GM04504 (cell line): ENCODE measurements around the gene SERTAD4.
"Not testable (repeated sequence)": the region's sequence is repeated elsewhere in the genome, so short reads cannot be mapped to it uniquely, and the experiment has no call there.

Experiments used
- DNase-seq: peaks from one replicate; pipeline ENCODE4 v3.0.0-alpha.2; 2012; ENCODE audit warnings: low read depth

The SERTAD4 gene

DNA sequence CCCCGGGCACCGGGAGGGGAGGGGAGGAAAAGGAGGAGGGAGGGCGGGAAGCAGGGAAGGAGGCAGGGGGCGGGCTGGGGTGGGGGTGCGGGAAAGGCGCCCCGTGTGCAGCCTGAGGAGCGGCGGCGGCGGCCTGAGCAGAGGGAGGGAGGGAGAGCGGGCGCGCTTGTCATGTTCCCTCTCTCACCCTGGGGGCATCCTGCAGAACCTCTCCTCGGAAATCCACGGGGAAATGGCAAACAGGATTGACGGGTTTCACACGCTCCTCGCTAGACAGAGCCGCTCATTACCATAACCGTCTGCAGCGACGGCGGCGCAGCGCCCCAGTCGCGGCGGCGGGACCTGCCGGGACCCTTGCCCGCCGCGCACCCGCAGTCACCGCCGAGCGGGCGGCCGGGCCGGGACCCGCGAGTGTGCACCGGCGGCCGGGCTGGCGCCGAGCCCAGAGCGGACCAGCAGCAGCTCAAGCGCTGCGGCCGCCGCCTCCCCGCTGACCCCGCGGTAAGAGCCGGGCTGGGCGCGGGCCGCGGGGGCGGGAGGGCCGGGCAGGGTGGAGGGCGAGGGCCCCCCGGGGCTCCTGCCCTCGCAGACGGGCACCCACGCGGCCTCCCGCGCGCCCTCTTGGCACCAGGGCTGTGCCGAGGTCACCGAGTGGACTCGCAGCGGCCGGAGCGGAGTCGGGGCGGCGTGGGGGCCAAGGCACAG is at the start of gene SERTAD4:
TSS of gene SERTAD4 (plus strand) at position 286 of the 705 bp plus-strand sequence. CDS start 5,165 bp downstream, outside the sequence.
- no peak for DNase-seq

DNA sequence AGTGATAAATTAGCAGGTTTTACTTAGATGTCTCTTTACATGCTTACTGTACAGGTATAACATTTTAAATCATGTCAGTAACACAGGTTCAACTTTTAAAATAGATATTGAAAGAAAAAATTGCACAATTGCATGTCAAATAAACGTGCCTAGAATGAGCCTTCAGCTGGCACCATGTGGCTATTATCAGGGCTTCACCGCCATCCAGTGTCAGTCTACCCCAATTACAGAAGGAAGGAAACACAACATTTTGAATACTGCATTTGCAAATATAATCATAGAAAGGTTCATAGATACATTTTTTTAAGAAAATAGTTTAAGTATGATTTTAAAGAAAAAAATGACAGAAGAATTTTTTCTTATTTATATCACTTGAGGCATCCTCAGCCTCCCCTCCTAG is 47.5 kb upstream of the SERTAD4 start:
- DNase-seq = no peak

DNA sequence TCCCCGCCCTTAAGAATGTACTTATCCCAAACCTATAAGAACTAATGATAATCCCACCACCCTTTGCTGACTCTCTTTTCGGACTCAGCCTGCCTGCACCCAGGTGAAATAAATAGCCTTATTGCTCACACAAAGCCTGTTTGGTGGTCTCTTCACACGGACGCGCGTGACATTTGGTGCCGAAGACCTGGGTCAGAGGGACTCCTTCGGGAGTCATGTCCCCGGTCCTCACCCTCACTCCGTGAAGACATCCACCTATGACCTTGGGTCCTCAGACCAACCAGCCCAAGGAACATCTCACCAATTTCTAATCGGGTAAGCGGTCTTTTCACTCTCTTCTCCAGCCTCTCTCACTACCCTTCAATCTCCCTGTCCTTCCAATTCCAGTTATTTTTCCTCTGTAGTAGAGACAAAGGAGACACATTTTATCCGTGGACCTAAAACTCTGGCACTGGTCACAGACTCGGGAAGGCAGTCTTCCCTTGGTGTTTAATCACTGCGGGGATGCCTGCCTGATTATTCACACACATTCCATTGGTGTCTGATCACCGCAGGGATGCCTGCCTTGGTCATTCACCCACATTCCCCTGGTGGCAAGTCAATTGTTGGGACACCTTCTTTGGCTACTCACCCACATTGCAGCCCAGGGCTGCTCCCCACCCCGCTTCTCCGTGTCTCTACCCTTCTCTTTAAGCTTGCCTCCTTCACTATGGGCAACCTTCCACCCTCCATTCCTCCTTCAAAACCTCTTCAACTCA is 44.6 kb upstream of the SERTAD4 start:
- peak; percentile 35 for DNase-seq

DNA sequence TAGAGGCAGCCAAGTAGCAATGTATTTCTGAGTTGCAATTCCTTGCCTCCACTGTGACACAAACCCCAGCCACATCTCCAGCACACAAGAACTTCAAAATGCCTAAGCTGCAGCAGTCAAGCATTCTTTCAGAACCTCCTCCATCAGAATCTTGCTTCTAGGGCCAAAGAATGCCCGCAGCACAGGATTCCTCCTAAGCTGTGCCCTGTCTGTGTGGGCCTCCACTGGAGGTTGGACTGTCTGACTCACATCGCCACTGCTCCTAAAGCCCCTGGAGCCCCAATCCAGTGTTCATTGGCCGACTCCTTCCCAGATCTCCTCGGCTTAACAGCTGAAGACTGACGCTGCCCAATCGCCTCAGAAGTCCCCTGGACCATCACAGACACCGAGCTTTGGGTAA is 43.2 kb upstream of the SERTAD4 start:
- DNase-seq = no peak

DNA sequence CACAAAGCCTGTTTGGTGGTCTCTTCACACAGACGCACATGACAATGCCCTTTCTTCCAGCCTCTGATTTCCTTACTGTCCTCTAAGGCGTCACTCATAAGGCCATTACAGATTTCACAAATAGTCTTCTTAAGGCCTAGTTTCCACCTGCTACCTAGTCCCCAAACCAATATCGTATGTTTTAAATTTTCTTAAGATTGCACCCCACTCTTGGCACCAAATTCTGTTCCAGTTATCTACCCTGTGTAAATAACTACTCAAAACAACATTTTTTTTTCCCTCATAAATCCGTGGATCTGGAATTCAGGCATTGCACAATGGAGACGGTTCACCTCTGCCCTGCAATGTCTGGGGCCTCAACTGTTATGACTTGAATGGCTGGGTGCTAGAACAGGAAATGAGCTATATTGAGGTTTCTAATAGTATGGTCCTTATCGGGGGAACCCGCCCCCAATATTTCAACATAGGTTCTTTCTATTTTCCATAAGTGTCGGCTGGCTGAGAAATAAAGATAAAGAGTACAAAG is 36.9 kb upstream of the SERTAD4 start:
- no peak for DNase-seq

DNA sequence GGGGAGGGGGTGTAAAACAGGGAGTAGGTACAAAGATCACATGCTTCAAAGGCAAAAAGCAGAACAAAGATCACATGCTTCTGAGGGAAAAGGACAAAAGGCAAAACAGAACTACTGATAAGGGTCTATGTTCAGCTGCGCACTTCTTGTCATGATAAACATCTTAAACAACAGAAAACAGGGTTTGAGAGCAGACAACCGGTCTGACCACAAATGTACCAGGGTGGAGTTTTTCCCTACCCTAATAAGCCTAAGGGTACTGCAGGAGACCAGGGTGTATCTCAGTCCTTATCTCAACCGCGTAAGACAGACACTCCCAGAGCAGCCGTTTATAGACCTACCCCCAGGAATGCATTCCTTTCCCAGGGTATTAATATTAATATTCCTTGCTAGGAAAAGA is 36.3 kb upstream of the SERTAD4 start:
- not testable (repeated sequence) for DNase-seq

DNA sequence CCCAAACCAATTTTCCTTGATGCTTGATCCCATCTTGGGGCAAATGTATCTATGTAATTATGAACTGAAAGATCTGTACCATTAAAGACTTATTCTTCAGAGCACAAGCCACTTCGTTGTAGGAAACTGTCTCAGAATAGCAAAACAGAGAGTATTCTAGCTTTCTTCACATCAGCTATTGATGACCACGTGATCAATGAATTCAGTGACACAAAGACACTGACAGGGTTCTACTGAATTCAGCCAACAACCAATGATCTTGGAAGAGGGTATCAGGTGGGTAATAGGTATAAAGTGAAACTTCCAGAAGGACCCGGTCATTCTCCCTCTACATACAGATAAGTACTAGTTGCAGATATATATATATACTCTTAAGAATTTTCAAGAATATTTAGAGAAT is 33.8 kb upstream of the SERTAD4 start:
- no peak for DNase-seq

DNA sequence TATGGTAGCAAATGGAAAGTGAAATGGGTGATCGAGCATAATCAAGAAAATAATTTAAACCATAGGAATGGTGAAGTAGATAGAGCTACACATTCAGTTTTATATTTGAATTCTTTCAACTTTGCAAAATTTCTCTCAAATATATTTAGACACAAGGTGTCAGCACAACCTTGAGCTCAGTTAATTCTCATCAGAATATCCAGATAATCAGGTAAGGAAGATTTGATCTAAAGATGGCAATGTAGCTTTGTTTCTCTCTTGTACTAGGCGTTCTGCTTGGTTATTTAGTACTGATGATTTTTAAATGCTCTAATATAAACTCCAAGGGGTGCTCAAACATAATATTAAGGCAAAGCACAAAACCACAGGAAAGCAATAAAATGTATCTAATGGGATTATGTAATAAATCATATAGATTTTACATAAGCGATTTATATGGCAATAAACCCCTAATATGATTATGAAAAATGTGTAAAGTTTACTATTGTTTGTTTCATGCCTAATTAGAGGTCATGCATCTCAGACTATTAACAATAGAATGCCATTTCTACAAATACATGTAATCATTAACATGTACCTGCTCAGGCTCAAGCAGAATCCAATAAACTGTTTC is 32.4 kb upstream of the SERTAD4 start:
- DNase-seq = no peak

DNA sequence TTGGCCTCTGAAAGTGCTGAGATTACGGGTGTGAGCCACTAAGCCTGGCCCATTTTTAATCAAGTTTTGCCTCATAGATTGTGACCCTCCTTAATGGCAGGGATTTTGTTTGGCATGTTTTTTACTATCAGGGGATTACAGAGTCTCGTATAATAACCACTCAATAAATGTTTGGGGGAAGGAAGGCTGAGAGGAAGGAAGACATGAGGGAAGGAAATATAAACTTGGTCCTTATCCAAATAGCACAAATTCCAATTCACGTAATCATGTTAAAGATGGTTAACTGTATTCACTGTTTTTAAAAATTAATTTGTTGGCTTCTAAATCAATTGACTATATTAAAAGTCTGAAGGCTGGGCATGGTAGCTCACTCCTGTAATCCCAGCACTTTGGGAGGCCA is 30.9 kb upstream of the SERTAD4 start:
- DNase-seq = no peak

DNA sequence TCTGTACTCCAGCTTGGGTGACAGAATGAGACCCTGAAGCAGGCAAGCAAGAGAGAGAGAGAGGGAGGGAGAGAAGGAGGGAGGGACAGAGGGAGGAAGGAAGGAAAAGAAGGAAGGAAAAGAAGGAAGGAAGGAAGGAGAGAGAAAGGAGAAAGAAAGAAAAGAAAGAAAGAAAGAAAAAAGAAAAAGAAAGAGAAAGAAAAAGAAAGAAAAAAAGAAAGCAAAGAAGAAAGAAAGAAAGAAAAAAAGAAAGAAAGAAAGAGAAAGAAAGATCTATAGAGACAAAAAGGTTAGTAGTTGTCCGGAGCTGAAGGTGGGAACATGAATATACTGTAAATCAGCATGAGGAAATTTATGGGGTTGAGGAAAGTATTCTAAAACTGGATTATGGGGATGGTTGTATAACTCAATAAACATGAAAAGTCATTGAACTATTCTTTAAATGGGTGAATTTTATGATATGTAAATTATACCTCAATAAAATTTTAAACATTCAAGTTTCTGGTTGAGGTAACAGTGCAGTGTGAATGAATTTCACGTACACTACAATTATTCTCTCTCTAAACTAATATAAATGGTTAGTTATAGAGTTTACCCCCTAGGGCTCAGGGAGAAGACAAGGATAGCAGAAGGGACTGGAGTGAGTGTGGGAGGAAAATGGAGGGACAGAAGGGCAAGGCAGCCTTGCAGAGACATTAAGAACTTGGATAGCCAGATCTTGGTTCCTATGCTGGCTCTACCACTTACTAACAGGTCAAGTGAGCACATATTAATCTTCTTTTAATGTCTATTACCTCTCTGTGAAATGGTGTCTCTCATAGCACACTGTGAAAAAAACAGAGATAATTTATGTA is 24.8 kb upstream of the SERTAD4 start:
- DNase-seq = no peak

DNA sequence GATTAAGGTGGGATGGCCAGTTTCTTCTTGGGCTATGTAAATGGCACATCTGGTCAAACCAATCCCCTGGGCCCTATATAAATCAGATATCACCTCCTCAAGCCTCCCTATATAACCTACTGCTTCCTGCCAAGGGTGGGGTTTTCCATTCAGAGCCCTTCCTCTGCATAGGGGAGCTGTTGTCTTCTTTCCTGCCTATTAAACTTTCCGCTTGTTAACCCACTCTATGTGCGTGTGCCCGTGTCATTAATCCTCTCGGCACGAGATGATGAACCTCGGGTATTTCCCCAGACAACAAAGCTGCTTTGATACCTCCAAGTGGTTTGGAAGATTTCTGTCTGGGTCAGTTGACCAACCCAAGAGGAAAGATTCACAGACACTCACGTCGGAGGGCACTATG is 19.3 kb upstream of the SERTAD4 start:
- no peak for DNase-seq

DNA sequence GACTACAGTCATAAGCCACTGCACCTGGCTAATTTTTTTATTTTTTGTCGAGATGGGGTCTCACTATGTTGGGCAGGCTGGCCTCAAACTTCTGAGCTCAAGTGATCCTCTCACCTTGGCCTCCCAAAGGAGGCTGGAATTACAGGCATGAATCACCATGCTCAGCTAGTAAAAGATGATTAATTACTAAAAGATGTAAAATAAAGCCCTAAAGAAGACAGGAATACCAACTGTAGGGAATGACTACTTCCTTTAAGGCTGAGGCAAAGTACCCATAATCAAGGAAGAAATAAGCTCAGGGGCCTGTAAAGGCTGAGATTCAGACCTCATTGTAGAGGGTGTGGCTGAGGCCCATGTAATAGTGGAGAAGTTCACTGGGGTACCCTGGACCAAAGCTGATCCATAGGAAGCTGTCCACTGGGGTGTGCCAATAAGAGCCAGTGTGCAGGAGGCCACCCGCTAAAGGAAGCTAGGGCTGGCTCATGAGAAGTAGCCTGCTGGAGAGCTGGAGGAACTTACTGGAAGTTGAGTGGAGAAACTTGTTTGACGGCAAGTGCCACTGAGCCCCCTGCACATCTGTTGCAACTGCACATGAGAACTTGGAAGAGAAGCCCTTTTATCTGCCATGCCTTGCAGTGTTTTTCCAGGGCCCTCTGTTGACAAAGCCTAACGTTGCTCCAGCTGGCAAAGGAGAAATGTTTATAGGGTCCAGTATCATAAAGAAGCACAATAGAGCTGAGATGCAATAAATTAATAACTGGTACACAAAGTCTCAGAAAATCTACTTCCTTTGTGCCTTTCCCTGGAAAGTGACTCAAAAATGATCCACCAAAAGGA is 17.8 kb upstream of the SERTAD4 start:
- DNase-seq = no peak

DNA sequence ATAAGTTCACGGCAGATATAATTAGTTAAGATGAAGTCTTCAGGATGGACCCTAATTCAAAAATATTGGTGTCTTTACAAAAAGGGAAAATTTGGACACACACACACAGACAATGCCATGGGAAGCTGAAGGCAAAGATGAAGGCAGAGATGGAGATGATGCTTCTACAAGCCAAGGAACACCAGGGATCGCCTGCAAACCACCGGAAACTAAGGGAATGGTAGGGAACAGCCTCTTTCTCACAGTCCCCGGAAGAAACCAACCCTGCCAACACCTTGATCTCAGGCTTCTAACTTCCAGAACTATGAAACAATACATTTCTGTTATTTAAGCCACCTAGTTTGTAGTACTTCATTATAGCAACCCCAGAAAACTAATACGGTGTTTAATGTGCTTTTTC is 15.1 kb upstream of the SERTAD4 start:
- no peak for DNase-seq

DNA sequence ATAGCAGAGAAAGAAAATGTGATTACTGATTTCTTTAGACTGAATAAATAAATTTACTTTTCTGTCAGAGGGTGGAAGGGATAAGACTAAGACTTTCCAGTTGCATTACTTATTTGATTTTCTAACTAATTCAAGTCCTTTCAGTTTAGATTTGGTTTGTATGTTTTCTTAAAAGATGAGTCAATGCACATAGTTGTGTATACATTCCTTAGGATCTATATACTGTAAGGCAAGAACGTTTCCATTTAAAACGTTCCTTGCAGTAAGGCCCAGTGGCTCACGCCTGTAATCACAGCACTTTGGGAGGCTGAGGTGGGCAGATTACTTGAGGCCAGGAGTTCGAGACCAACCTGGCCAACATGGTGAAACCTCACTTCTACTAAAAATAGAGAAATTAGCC is 14.5 kb upstream of the SERTAD4 start:
- DNase-seq = no peak

DNA sequence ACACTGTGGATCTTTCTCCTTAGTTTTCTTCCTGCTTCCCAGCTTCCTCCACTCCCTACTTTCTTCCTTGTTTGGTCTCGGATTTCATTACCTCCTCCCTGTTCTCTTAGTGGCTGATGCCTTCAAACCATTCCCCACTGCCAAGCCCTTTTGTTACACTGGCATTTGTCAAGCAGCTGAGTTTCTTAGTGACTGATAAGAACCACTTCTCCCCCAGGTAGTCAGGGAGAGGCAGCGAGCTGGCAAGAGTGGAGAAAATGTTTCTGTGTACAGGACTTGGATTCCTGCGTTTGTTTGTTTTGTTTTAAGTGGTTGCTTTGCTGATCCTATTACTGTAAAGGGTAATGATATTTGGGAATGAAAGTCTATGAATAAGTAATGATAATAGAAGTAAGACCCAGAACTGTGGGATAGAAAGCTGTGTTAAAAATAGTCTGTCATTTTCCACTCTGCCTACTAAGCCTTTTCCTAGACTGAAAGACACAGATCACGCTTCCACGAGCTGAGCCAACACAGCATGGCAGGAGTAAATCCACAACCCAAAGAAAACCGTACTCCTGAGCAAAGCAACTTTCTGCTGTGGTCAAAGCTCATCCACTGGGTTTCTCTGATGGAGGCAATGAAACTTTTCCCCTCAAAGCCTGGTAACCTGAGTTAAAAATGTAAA is 10.1 kb upstream of the SERTAD4 start:
- DNase-seq = no peak

DNA sequence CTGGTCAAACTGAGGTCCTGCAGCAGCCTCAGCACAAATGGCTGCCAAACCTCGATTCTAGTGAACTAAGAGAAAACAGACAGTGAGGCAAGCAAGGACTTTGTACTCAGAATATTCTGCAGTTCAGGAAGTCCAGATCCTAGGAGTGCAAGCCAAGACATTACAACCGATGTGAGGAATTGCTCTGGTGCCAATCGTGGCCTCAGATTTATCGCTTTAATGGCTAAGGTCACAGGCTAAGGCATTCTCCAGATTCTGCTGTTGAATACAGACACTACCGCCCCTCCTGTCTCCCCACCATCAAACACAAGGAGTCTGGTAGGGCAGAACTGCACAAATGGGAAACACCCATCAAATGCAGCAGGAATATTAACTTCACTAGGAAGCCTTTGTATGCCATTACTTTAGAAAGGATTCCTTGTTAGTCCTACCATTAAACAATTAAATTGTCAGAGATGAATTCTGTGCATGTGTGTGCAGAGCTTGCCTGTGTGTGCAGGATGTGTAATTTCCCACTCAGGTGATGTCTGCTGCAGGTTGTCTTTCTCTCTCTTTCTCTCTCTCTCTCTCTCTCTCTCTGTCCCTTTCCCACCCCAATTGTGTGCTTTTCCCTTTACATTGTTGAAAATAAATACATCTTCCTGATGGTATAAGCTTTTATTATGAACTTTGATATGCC is 9.2 kb upstream of the SERTAD4 start:
- DNase-seq = no peak

DNA sequence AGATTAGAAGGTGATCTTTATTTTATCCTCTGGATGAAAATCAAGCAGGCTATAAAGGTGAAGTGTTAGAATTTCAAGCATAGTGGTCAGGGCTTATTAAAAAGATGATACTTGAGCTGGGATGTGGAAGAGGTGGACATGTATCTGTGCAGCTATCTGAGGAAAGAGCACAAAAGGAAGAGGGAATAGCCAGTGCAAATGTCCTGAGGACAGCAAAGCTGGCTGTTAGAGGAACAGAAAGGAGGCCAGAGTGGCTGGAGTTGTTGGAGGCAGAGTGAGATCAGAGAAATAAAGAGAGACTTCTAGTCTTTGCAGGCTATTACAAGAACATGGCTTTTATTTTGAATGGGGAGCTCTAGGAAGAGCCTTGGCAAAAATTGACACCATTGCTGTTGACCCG is 4.4 kb upstream of the SERTAD4 start:
- DNase-seq = no peak

DNA sequence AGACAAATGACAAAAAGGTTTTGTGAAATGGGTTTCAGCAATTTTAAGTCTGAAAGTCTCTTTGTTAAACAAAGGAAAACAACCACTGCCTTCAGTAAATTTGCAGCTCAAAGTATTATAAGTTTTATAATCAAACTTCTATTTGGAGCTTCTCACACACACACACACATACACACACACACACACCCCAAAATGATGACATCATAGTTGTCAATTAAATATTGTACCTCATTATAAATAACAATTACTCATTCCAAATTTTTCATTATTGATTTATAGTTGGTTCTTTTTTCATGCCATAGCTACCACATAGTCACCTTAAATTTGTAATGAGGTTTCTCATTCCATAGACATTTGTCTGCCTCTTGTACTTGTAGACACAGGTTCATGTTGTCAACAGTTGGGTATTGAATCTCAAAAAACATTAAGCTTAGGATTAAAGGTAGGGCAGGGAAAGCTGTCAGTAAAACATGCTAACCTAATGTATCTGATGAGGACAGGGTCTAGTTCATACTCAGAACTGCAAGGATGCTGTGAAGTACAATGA is 2.4 kb upstream of the SERTAD4 start:
- DNase-seq = no peak

DNA sequence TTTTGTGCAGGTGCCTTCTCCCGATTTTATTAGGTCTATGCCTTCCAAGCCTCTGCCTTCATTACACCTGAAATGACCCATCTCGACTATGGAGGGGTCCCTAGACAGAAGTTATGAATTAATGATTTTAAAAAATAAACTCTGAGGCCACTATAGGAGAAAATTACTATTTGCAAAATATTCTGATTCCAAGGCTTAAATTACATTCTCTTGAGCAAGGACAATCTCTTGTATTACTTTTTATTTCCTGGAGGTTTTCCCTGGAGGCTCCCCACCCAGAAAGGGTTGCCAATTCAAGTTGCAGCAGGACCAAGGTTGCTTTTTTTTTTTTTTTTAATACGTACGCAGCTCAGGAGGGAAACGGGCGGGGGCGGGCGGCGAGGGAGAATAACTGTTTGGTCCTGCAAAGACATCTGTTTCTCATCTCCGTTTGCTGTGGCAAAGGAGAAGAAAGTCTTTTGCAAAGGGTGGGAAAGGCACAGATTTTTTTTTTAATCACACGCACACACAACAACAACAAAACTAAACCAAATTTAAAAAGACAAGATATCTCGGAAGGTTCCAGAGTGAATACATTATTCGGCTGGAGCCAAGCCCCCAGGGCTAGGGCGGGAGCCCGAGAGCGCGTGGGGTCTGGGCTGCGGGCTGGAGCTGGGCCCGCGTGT is 618 bp upstream of the SERTAD4 start:
- no peak for DNase-seq
